Fibroblast of lung (primary cell): ENCODE measurements around the gene FRY. TPM values are rescaled to one million over a fixed set of nuclear protein-coding genes. Genes with fewer than 3 reads are reported as not detected.

Experiments used
- DNase-seq, 2 donors: peaks; one replicate each; pipeline versions ENCODE4 v3.0.0 to v3.0.0-alpha.2; 2010; ENCODE audit warnings: low read depth in 2 of 2
- H2AFZ ChIP-seq: 2 replicates; pipeline ENCODE4 v1.5.1; 2012; ENCODE audit warnings: low read length, control low read depth, inconsistent platforms
- H3K27ac ChIP-seq: 2 replicates; pipeline ENCODE4 v1.5.1; 2011; ENCODE audit warnings: low read length, control low read depth; ENCODE audit not compliant: insufficient read depth
- H3K27me3 ChIP-seq: 2 replicates; pipeline ENCODE4 v1.5.1; 2011; ENCODE audit warnings: mild to moderate bottlenecking, low read length; ENCODE audit not compliant: control insufficient read depth, insufficient read depth
- H3K36me3 ChIP-seq: 2 replicates; pipeline ENCODE4 v1.5.1; 2011; ENCODE audit warnings: low read length; ENCODE audit not compliant: control insufficient read depth, insufficient read depth
- H3K4me1 ChIP-seq: 2 replicates; pipeline ENCODE4 v1.5.1; 2011; ENCODE audit warnings: low read length; ENCODE audit not compliant: control insufficient read depth, insufficient read depth; ENCODE audit errors: extremely low read depth
- H3K4me2 ChIP-seq: 2 replicates; pipeline ENCODE4 v1.5.1; 2011; ENCODE audit warnings: low read length, control low read depth; ENCODE audit not compliant: insufficient read depth; ENCODE audit errors: extremely low read depth
- H3K4me3 ChIP-seq, 4 experiments: fragments of 200-600 bp in 1 of 4; sonication (generic) in 1 of 4; replicated peaks in 1 of 4; 2 replicates each; pipeline ENCODE4 v1.5.1; 2011 to 2016; ENCODE audit warnings: low read length in 4 of 4, low read depth in 3 of 4, mild to moderate bottlenecking in 3 of 4, control low read depth in 2 of 4, inconsistent platforms in 1 of 4, mixed read lengths in 1 of 4; ENCODE audit not compliant: insufficient read depth in 1 of 4; ENCODE audit errors: control extremely low read depth in 1 of 4
- H3K79me2 ChIP-seq: 2 replicates; pipeline ENCODE4 v1.5.1; 2012; ENCODE audit warnings: mild to moderate bottlenecking, low read length, inconsistent platforms; ENCODE audit not compliant: control insufficient read depth, insufficient read depth
- H3K9ac ChIP-seq: 2 replicates; pipeline ENCODE4 v1.5.1; 2011; ENCODE audit warnings: mild to moderate bottlenecking, low read length, control low read depth; ENCODE audit not compliant: insufficient read depth
- H3K9me3 ChIP-seq: 2 replicates; pipeline ENCODE4 v1.5.1; 2012; ENCODE audit warnings: low read depth, low read length; ENCODE audit not compliant: control insufficient read depth, insufficient read depth
- H4K20me1 ChIP-seq: 2 replicates; pipeline ENCODE4 v1.5.1; 2011; ENCODE audit warnings: low read length; ENCODE audit not compliant: control insufficient read depth, insufficient read depth; ENCODE audit errors: extremely low read depth
- CTCF ChIP-seq, 2 donors: IDR thresholded peaks in 1 of 2; conservative IDR thresholded peaks in 1 of 2; 1 replicate in 1 of 2; 2 replicates in 1 of 2; pipeline ENCODE4 v1.5.1; 2011 to 2012; ENCODE audit warnings: low read length in 2 of 2, control low read depth in 1 of 2, inconsistent platforms in 1 of 2, low read depth in 1 of 2, mild to moderate bottlenecking in 1 of 2
- EZH2 ChIP-seq: IDR thresholded peaks from 2 replicates; pipeline ENCODE4 v1.5.1; 2012; ENCODE audit warnings: low read length, control low read depth, mild to moderate bottlenecking; ENCODE audit errors: missing control alignments
- polyA plus RNA-seq, 2 donors: library from polyadenylated mRNA; depleted of rRNA in 1 of 2; stranded (reverse) in 1 of 2; unstranded in 1 of 2; fragments of >200 nt; gene quantifications; 2 replicates each; pipeline ENCODE4 v1.2.1, GENCODE V29; 2011 to 2012; ENCODE audit warnings: missing spikeins in 1 of 2
- total RNA-seq: library from RNA; depleted of rRNA; stranded (reverse); fragments of >200 nt; gene quantifications from 2 replicates; pipeline ENCODE4 v1.2.1, GENCODE V29; 2014

The FRY gene
- total and polyA plus RNA-seq, 2 donors (not counting 1 experiment from before 2014, with no cell fraction given): 8.8 to 18.3 TPM

- H3K27ac ChIP-seq: no peak overlapping the region
- no peaks in the 10 kb centered on the region for H3K79me2 ChIP-seq
- TF ChIP-seq CTCF (conservative IDR thresholded peaks at IDR 0.05 in 1 of 2, IDR thresholded peaks at IDR 0.05 in 1 of 2; ENCODE audit: low read depth in 1 of 2, low read length in 2 of 2): no peak
- no peak for TF ChIP-seq EZH2
- no peaks in the 10 kb centered on the region for H3K36me3 ChIP-seq
- no peak for DNase-seq
- peaks cover 3% of the 10 kb centered on the region for H3K4me1 ChIP-seq
- no peaks in the 10 kb centered on the region for H3K9me3 ChIP-seq
- no peak overlapping the region for H3K9ac ChIP-seq
- H4K20me1 ChIP-seq: no peaks in the 10 kb centered on the region
- no peak overlapping the region for H2AFZ ChIP-seq
- no peaks in the 10 kb centered on the region for H3K27me3 ChIP-seq
- H3K4me3 ChIP-seq: no peak overlapping the region
- H3K4me2 ChIP-seq: no peak overlapping the region
These were observed 5.8 kb upstream of the FRY start for GRCh38 chr13:32025730-32026129.

- Histone ChIP-seq H3K4me2 (no peak overlapping the region), H3K4me3 (no peak overlapping the region), H3K9me3 (no peaks in the 10 kb centered on the region), H3K4me1 (peaks cover 3% of the 10 kb centered on the region), H3K27ac (no peak overlapping the region), H3K79me2 (no peaks in the 10 kb centered on the region), H4K20me1 (no peaks in the 10 kb centered on the region), H3K36me3 (no peaks in the 10 kb centered on the region), H3K9ac (no peak overlapping the region), H3K27me3 (no peaks in the 10 kb centered on the region), H2AFZ (no peak overlapping the region)
- no peak for DNase-seq
- TF ChIP-seq EZH2 (no peak), CTCF (conservative IDR thresholded peaks at IDR 0.05 in 1 of 2, IDR thresholded peaks at IDR 0.05 in 1 of 2; ENCODE audit: low read depth in 1 of 2, low read length in 2 of 2) (no peak)
These were observed 5.0 kb upstream of the FRY start for GRCh38 chr13:32026623-32027022.

GRCh38 chr13:32028711-32029110 is 2.9 kb upstream of the FRY start:
- TF ChIP-seq EZH2 (no peak), CTCF (conservative IDR thresholded peaks at IDR 0.05 in 1 of 2, IDR thresholded peaks at IDR 0.05 in 1 of 2; ENCODE audit: low read depth in 1 of 2, low read length in 2 of 2) (no peak)
- no peaks in the 10 kb centered on the region for H3K27me3 ChIP-seq
- no peaks in the 10 kb centered on the region for H3K36me3 ChIP-seq
- no peaks in the 10 kb centered on the region for H3K4me1 ChIP-seq
- no peaks in the 10 kb centered on the region for H4K20me1 ChIP-seq
- no peak overlapping the region for H3K4me3 ChIP-seq
- H3K9me3 ChIP-seq: no peaks in the 10 kb centered on the region
- H3K4me2 ChIP-seq: no peak overlapping the region
- no peaks in the 10 kb centered on the region for H3K79me2 ChIP-seq
- H2AFZ ChIP-seq: no peak overlapping the region
- no peak overlapping the region for H3K9ac ChIP-seq
- DNase-seq: no peak
- H3K27ac ChIP-seq: no peak overlapping the region
